HTR-8/SVneo (cell line): Measurements from ENCODE around the gene ADGRA3.

Source experiments
- DNase-seq: peaks from one replicate; pipeline ENCODE4 v3.0.0; 2011; ENCODE audit warnings: low spot score, mixed read lengths; ENCODE audit not compliant: insufficient read length
- FAIRE-seq: peaks from 2 replicates; lab custom pipeline; 2011; peaks lifted over from hg19 to GRCh38; lab: Jason Lieb, UNC

Gene ADGRA3, protein sequence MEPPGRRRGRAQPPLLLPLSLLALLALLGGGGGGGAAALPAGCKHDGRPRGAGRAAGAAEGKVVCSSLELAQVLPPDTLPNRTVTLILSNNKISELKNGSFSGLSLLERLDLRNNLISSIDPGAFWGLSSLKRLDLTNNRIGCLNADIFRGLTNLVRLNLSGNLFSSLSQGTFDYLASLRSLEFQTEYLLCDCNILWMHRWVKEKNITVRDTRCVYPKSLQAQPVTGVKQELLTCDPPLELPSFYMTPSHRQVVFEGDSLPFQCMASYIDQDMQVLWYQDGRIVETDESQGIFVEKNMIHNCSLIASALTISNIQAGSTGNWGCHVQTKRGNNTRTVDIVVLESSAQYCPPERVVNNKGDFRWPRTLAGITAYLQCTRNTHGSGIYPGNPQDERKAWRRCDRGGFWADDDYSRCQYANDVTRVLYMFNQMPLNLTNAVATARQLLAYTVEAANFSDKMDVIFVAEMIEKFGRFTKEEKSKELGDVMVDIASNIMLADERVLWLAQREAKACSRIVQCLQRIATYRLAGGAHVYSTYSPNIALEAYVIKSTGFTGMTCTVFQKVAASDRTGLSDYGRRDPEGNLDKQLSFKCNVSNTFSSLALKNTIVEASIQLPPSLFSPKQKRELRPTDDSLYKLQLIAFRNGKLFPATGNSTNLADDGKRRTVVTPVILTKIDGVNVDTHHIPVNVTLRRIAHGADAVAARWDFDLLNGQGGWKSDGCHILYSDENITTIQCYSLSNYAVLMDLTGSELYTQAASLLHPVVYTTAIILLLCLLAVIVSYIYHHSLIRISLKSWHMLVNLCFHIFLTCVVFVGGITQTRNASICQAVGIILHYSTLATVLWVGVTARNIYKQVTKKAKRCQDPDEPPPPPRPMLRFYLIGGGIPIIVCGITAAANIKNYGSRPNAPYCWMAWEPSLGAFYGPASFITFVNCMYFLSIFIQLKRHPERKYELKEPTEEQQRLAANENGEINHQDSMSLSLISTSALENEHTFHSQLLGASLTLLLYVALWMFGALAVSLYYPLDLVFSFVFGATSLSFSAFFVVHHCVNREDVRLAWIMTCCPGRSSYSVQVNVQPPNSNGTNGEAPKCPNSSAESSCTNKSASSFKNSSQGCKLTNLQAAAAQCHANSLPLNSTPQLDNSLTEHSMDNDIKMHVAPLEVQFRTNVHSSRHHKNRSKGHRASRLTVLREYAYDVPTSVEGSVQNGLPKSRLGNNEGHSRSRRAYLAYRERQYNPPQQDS (N-terminal part only)

GRCh38 chr4:22515888-22516541 lies at the start of gene ADGRA3:
TSS of gene ADGRA3 (minus strand) at chr4:22516066. CDS start at chr4:22515784, 282 bp downstream.
- FAIRE-seq = peak; percentile 65

GRCh38 chr4:22556495-22556894 lies 40.6 kb upstream of the ADGRA3 start:
- FAIRE-seq = no peak
- DNase-seq = no peak

More at GRCh38 chr4:22515888-22516541, at the start of gene ADGRA3:
- peak; percentile 74 for DNase-seq

GRCh38 chr4:22554670-22555069 lies 38.8 kb upstream of the ADGRA3 start:
- no peak for DNase-seq

DNA sequence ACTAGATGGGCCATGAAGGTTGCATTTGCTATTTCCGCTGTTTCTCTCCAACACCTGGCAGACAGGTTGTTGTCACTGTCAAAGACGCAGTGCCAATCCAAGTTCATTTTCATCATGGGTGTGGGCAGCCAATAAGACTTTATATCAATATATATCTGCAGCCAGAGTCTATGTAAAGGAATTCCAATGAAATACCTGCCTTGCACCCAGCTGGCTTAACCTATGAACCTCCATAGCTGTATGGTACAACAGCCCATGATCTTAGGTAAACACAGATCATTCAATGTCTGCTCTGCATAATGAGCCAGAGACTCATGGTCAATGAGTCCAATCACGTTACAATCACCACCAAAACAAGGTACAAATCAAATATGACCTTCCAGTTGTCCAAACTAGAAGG lies 37.7 kb upstream of the ADGRA3 start:
- FAIRE-seq = no peak
- no peak for DNase-seq

More at GRCh38 chr4:22554670-22555069, 38.8 kb upstream of the ADGRA3 start:
- FAIRE-seq = no peak

DNA sequence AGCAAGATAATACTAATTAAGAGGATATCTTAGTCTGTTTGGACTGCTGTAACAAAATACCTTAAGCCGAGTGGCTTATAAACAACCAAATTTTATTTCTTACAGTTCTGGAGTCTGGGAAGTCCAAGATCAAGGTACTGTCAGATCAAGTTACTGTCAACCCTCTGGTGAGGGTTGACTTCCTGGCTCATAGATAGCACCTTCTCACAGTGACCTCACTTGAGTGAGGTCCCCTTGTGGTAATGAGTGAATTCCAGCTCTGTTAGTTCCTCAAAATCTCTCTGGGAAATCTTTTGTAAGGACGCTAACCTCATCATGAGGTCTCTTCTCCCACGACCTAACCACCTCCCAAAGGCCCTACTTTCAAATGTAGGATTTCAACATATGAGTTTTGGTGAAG lies 36.9 kb upstream of the ADGRA3 start:
- FAIRE-seq (no peak), DNase-seq (no peak)

- DNase-seq = no peak
- no peak for FAIRE-seq
Observed at GRCh38 chr4:22551550-22551949, 35.7 kb upstream of the ADGRA3 start.

DNA sequence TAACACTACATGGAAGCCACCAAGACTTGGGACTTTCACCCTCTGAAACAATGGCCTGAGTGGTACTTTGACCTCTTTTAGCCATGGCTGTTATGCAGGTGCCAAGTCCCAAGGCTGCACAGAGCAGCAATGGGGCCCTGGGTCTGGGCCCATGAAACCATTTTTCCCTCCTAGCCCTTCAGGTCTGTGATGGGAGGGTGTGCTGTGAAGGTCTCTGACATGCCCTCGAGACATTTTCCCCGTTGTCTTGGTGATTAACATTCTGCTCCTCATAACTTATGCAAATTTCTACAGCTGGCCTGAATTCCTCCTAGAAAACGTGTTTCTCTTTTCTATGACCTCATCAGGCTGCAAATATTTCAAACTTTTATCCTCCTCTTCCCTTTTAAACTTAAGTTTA lies 30.4 kb upstream of the ADGRA3 start:
- FAIRE-seq (no peak), DNase-seq (no peak)

- DNase-seq (no peak), FAIRE-seq (no peak)
Observed at GRCh38 chr4:22539251-22539650, 23.4 kb upstream of the ADGRA3 start.

- FAIRE-seq = no peak
- no peak for DNase-seq
Observed at GRCh38 chr4:22537864-22538263, 22.0 kb upstream of the ADGRA3 start.

- DNase-seq = no peak
- FAIRE-seq = no peak
Observed at GRCh38 chr4:22534374-22534773, 18.5 kb upstream of the ADGRA3 start.

GRCh38 chr4:22532896-22533295 lies 17.0 kb upstream of the ADGRA3 start:
- FAIRE-seq (no peak), DNase-seq (no peak)

DNA sequence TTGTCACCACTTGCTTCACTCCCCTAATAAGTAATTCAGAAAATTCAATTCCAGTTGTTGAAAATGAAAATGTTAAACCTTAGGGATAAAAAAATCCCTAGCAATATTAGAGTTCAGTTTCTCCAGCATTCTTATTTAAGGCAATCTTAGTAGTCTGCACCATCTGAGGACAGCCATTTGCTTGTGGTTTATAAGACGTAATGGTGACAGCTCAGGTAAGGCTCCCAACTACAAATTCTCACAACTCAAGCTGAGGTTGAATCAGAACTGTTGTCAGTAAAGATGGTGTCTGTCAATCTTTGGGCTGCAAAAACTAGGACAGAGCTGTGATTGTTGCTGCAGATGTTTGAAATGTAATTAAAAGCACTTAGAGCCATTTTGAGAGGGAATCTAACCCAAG lies 16.3 kb upstream of the ADGRA3 start:
- no peak for FAIRE-seq
- no peak for DNase-seq

DNA sequence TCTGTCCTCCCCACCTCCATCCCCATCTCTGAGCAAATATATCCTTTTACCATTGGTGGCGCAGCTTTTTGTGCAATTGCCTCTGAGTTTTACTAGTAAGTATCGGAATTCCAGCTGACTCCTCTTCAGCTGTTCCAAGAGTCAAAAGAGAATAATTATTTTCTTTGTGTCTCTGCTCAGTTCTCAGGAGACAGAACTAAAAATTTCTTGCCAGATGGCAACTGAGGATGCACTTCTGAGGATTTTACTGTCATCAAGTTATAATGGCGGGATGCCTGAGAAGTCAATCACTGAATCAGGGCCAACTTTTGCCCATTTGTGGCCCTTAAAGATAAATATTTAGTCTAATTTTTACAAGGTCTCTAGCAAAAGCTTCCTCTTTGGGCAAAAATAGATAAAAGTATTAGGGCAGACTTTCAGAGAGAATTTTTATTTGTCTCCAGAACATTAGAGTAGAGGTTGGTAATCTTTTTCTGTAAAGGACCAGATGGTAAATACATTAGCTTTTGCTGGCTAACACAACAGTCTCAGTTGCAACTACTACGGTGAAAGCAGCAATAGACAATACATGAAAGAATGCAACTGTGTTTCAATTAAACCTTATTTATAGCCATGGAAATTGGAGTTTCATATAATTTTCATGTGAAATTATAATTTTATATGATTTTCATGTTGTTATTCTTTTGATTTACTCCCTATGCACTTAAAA lies 15.6 kb upstream of the ADGRA3 start:
- FAIRE-seq (no peak), DNase-seq (no peak)

DNA sequence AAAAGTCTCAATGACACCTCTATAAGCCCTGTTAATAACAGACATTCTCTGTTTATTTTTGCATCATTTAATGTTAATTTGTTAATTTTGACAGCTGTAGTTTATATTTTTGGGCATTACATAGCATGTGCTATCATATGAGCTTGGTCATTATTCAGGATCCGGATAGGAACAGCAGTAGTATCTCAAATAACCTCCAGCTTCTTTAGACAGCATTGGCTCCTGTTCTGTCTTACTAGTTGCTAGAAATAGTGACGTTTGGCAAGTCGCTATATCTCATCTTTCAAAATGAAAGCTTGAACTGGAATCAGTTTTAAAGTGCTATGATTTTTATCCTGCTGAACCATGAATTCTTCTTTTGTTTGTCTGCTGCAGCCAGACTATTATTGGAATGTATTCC lies 9.0 kb upstream of the ADGRA3 start:
- DNase-seq (no peak), FAIRE-seq (no peak)

DNA sequence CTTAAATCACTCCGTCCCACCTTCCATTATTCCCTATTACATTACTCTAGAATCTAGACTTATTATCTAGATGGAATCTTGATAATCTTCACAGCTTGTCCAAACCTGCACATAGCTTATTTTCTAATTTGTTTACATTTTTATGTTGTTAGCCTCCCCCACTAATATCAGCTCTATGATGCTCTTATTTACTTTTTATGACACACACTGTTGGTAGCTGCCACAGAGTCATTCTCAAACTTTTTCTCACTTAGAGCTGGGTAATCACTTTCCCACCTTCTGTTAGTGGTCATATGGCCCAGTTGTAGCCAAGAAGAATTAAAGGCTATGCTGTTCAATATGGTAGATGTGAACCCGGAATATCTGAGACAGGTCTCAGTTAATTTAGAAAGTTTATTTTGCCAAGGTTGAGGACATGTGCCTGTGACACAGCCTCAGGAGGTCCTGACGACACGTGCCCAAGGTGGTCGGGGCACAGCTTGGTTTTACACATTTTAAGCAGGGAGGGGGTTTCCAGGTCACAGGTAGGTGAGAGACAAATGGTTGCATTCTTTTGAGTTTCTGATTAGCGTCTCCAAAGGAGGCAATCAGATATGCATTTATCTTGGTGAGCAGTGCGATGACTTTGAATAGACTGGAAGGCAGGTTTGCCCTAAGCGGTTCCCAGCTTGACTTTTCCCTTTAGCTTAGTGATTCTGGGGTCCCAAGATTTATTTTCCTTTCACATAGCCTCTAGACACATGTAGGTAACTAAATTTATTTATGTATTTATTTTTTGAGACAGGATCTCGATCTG lies 7.0 kb upstream of the ADGRA3 start:
- DNase-seq (no peak), FAIRE-seq (no peak)

- FAIRE-seq (no peak), DNase-seq (no peak)
Observed at GRCh38 chr4:22522206-22522605, 6.3 kb upstream of the ADGRA3 start.

GRCh38 chr4:22521240-22521639 lies 5.4 kb upstream of the ADGRA3 start:
- FAIRE-seq (no peak), DNase-seq (no peak)

GRCh38 chr4:22515145-22515887 lies 550 bp downstream of the ADGRA3 start:
- FAIRE-seq = peak; percentile 77
- peak; percentile 74 for DNase-seq
